Measurements from ENCODE around the gene THAP5.
"Not testable (repeated sequence)": the region's sequence is repeated elsewhere in the genome, so short reads cannot be mapped to it uniquely, and the experiment has no call there.

DNA sequence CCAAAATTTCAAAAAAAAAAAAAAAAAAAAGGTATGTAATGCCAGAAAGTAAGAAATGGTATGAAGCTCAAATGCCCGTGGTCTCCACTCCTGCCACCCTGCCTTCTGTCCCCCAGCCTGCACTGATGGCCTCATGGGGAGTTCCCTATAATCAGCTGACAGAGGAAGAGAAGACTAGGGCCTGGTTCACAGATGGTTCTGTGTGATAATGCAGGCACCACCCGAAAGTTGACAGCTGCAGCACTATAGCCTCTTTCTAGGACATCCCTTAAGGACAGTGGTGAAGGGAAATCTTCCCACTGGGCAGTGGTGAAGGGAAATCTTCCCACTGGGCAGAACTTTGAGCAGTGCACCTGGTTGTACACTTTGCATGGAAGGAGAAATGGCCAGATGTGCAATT is 31.3 kb downstream of the THAP5 start:
- TF ChIP-seq, protein P1, sequence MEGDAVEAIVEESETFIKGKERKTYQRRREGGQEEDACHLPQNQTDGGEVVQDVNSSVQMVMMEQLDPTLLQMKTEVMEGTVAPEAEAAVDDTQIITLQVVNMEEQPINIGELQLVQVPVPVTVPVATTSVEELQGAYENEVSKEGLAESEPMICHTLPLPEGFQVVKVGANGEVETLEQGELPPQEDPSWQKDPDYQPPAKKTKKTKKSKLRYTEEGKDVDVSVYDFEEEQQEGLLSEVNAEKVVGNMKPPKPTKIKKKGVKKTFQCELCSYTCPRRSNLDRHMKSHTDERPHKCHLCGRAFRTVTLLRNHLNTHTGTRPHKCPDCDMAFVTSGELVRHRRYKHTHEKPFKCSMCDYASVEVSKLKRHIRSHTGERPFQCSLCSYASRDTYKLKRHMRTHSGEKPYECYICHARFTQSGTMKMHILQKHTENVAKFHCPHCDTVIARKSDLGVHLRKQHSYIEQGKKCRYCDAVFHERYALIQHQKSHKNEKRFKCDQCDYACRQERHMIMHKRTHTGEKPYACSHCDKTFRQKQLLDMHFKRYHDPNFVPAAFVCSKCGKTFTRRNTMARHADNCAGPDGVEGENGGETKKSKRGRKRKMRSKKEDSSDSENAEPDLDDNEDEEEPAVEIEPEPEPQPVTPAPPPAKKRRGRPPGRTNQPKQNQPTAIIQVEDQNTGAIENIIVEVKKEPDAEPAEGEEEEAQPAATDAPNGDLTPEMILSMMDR (conservative IDR thresholded peaks at IDR 0.05; ENCODE audit: low read length): not testable (repeated sequence)
- not testable (repeated sequence) for TF ChIP-seq EZH2phosphoT487 (IDR thresholded peaks at IDR 0.05; ENCODE audit: borderline replicate concordance)

Data from Loucy (cell line).